GM12865 (cell line): ENCODE results near the gene FOXN3.

Experiments
- DNase-seq: peaks from one replicate; pipeline ENCODE4 v3.0.0; 2010; ENCODE audit warnings: low read depth
- H3K4me3 ChIP-seq: 2 replicates; pipeline ENCODE4 v1.5.1; 2011; ENCODE audit warnings: mild to moderate bottlenecking, low read depth, low read length, control low read depth
- CTCF ChIP-seq: IDR thresholded peaks from 2 replicates; pipeline ENCODE4 v1.5.1; 2011; ENCODE audit warnings: low read length, control low read depth, low read depth, inconsistent platforms; ENCODE audit not compliant: insufficient read depth; ENCODE audit errors: missing control alignments

Gene FOXN3

GRCh38 chr14:89454996-89455395 lies 38.0 kb upstream of the FOXN3 start:
- TF ChIP-seq CTCF: no peak

GRCh38 chr14:89452281-89452680 lies 35.2 kb upstream of the FOXN3 start:
- DNase-seq: no peak
- TF ChIP-seq CTCF: no peak
- H3K4me3 ChIP-seq: no peak overlapping the region

More at GRCh38 chr14:89454996-89455395, 38.0 kb upstream of the FOXN3 start:
- no peak overlapping the region for H3K4me3 ChIP-seq
- no peak for DNase-seq

- TF ChIP-seq CTCF: no peak
- no peak for DNase-seq
- no peak overlapping the region for H3K4me3 ChIP-seq
Observed at GRCh38 chr14:89451229-89451628, 34.2 kb upstream of the FOXN3 start.

- no peak for DNase-seq
- no peak overlapping the region for H3K4me3 ChIP-seq
- no peak for TF ChIP-seq CTCF
Observed at GRCh38 chr14:89447182-89447944, 30.3 kb upstream of the FOXN3 start.

- peak; percentile 43 for DNase-seq
- no peak for TF ChIP-seq CTCF
- no peak overlapping the region for H3K4me3 ChIP-seq
Observed at GRCh38 chr14:89445273-89445973, 28.4 kb upstream of the FOXN3 start.

GRCh38 chr14:89444516-89445125 lies 27.6 kb upstream of the FOXN3 start:
- TF ChIP-seq CTCF: no peak
- H3K4me3 ChIP-seq: no peak overlapping the region
- DNase-seq: no peak
